HG02678 (cell line): Measurements from ENCODE around the gene ECSCR.
A peak's percentile ranks its signal among the peaks of the same experiment; 100 is the strongest.
"Not testable (repeated sequence)": the region's sequence is repeated elsewhere in the genome, so short reads cannot be mapped to it uniquely, and the experiment has no call there.

Source experiments
- ATAC-seq: cut with Tn5 transposase; IDR thresholded peaks from one replicate; pipeline ENCODE4 v1.9.1; 2021; ENCODE audit warnings: mild to moderate bottlenecking, moderate library complexity; ENCODE audit not compliant: unreplicated experiment

The ECSCR gene

DNA sequence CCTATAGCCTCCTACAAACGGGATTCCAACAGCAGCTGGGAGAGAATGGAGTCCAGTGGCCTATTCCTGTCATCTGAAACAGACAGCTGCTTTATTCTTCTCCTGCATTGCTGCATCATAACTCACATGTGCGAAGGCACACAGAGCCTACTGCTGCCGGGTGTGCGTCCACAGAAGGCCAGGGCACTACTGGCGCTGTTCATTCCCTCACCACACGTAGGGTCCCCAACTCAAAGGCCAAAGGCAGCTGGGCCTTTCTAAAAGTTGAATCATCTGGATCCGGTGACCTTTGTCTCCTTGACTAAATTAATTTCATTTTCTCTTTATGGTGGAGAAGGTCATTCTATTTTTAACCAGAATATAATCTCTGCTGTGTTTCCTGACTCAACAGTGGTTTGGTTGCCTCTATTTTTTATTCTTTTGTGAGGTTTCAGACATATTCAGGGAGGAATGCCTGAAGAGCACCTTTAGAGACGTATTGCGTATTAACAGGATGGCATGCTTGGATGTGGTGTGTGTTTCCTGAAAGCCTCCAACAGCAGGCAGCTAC lies 47.9 kb downstream of the ECSCR start:
- ATAC-seq, result no peak

DNA sequence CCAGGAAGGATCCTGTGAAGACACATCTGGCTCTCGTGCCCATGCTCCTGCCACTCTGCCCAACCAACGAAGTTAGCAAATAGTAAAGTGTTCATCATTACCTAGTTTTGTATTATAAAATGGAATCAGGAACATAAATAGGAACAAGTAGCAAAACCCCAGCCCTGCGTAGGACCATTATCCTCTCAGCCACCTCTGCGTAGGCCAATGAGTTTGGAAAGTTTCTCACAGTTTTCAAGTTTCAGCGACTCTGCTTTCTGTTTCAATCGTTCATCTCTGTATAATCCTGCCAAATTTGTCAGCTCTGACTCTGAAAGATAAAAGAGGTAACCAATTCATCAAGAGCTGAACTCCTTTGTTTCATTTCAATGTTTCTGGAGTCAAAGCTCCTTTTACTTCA lies 48.6 kb downstream of the ECSCR start:
- peak; percentile 68 for ATAC-seq

DNA sequence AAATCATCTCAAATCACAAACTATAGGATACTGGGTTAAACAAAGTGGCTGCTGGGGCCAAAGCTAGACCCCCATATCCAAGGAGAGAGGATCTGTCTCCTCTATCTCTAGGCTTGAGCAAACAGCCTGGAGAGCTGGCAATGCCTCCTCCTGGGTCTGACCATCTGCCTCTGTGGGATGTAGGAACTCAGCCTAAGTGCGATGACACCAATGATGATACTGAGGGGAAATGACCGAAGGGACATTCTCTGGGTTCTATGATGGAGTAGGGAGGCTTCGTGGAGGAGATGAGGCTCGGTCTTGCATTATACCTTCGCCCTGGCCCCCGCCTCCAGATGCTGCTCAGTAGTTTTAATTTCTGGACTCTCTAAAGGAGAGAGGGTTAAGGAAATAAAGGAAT lies 49.4 kb downstream of the ECSCR start:
- no peak for ATAC-seq

DNA sequence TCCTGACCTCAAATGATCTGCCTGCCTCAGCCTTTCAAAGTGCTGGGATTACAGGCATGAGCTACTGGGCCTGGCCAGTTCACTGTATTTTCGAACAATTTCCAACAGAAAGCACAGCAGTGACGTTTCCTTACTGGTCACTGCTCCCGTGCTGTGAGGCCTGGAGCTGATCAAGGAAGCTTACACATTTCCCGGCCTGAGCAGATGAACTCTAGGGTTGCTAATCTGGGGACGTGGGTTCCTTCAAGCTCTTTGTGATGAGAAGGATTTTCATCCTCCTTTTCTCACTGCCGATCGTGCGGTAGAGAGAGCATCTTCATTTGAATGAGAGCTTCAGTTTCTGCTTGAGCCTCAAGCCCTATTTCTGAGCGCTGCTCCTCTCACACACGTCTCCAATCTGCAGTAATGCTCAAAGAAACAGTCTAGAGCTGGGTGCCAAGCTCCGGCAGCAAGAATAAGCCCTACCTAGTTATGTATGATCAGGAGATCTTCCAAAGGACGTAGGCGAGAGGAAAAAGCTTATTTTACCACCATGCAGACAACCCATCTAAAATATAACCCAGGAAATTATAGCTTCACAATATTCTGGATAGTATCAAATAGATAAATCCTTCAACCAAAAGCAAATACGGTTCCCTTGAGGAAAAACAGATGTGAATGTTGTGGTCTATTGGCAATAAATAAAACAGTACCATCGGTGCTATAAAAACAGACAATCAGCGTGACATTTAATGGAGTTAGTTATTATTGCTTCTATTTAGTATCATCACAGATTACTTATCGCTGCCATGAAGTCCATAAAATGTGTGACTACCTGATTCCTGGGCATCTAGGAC lies 51.3 kb downstream of the ECSCR start:
- ATAC-seq, result no peak

DNA sequence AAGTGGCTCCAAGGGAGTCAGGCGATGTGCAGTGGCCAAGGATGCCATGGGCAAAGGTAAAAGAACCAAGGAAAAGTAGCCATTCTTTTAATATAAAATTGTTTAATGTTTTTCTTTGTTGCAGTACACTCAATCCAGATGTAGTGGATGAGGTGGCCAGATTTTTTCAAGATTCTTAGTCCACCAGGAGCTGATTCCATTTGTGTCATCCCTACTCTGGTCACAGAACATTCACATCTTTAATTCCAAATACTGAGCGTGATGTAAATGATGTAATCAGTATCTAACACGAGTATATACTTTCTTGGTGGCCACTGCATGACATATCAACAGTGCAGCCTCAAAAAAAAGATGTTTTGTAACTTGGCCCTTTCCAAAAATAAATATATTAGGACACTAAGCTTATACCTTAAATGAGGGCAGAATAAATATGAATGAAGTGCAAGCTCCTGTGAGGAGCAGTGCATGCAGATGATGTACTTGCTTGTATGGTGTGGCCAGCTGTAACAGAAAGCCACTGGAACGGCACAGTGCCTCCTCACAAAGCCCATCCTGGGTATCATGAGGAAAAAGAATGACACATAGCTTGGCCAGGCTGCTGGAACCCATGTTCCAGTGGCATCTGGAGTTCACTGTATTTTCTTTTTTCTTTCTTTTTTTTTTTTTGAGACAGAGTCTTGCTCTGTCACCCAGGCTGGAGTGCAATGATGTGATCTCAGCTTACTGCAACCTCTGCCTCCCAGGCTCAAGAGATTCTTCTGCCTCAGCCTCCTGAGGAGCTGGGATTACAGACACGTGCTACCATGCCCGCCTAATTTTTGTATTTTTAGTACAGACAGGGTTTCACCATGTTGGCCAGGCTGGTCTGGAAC lies 52.2 kb downstream of the ECSCR start:
- no peak for ATAC-seq

DNA sequence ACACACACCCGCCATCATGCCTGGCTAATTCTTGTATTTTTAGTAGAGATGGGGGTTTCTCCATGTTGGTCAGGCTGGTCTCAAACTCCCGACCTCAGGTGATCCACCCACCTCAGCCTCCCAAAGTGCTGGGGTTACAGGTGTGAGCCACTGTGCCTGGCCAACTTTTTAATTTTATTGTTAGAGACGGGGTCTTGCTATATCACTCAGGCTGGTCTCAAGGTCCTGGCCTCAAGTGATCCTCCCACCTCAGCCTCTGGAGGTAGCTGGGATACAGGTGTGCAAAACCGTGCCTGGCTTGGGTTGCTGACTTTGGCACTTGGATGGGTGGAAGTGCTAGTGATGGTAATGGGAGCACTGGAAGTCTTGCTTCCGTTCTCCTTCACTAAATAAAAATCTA lies 53.4 kb downstream of the ECSCR start:
- not testable (repeated sequence) for ATAC-seq

DNA sequence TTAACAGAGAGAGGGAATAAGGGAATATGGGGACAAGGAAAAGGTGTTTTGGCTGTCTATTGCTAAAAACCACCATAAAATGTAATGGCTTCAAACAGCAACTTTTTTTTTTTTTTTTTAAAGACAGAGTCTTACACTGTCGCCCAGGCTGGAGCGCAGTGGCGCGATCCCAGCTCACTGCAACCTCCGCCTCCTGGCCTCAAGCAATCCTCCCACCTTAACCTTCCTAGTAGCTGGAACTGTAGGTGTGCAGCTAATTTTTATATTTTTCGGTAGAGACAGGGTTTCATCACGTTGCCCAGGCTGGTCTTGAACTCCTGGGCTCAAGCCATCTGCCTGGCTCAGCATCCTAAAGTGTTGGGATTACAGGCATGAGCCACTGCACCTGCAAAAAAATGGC lies 54.4 kb downstream of the ECSCR start:
- ATAC-seq, result no peak

DNA sequence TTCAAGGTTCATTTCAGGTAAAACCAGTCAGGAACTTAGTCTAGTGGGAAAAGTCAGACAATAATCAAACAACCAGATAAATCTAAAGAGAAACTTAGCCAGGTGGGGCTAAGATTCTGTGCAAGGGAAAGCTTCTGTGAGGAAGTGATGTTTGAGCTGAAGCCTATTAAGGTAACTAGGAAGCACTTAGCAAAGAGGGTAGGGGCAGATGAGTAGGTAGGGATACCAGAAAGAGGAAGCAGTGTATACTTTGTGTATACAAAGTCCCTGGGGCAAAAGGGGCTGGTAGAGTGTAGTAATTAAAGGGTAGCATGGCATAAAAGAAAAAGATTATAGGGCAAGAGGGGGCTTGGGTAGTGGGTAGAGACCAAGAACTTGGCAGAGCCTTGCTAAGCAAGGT lies 55.0 kb downstream of the ECSCR start:
- no peak for ATAC-seq

DNA sequence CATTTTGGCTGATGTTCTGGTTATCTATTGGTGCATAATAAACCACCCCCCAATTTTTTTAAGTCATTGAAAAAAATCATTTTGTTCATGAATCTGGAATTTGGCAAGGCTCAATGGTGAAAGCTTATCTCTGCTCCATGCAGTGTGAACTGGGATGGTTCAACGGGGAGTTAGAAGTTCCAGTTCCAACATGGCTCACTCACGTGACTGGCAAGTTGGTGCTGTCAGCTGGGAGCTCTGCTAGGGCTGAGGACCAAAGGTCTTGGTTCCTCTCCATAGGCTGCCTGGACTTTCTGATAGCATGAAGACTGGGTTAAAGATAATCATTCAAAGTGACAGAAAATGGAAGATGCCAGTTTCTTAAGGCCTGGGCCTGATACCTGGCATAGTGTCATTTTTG lies 55.6 kb downstream of the ECSCR start:
- no peak for ATAC-seq

DNA sequence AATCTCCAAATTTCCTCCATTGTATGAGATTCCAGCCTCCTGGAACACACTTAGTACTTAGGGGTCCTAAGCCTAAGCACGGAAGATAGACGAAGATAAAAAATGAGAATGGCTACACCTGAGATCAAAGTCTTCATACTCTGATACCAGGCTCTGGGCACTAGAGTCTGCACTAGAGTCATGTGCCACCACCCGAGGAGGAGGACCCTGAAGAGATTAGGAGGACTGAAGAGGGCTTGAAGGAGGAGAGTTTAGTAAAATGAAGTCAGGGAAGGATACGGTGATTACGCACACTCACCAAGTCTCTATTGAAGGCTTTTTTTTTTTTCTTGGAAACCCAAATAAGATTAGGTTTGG lies 58.1 kb downstream of the ECSCR start:
- no peak for ATAC-seq

DNA sequence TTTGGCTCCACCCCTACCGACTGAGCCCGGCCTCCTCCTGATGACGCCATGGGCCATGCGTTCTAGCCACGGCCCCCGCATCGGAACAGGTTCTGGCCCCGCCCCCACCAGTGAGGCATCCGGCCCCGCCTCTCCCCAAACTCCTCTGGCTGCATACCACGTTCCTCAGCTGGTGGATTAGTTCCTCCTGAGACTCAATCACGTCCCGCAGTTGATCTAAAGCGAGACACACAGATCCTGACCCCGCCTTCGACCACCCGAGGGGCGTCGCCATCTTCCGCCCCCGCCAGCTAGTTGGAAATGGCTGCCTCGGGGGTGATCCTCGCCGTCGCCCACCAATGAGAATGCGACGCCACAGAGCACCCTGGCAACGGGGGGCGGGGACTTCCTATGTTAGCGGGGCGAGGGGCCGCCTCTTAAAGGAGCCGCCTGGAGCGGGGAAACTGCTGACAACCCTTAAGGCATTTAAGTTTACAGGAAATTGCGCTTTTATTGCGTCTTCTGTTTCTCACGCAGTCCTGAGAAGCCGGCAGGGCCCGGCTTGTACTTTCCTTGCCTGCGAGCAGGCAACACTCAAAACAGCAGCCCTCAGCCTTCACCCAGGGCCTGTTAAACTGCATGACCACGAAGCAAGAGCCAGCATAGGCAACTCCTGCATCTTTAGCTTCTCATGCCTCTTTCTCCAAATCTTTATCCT lies 58.6 kb downstream of the ECSCR start, which contains the start of gene SPATA24:
Gene SPATA24 (minus strand): TSS at position 303 of the 697 bp plus-strand sequence. CDS start 29 bp downstream, at position 274.
- peak; percentile 88 for ATAC-seq

DNA sequence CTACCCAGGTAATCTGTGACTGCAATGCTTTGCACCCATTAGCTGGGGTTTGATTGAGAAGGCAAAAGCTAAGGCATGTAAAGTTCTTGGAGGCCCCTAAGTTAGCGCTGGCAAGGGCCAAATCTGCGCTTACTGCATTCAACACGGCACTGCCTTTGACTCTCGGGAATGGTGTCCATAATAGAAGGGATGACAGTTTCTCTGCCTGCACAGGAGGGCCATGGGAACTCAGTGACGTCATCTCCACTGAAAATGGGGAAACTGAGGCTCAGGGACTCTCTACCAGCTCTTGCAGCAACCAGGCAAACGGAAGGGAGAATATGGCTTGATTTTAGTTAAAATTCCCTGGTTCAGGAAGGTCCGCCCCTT lies 59.1 kb downstream of the ECSCR start:
- no peak for ATAC-seq

DNA sequence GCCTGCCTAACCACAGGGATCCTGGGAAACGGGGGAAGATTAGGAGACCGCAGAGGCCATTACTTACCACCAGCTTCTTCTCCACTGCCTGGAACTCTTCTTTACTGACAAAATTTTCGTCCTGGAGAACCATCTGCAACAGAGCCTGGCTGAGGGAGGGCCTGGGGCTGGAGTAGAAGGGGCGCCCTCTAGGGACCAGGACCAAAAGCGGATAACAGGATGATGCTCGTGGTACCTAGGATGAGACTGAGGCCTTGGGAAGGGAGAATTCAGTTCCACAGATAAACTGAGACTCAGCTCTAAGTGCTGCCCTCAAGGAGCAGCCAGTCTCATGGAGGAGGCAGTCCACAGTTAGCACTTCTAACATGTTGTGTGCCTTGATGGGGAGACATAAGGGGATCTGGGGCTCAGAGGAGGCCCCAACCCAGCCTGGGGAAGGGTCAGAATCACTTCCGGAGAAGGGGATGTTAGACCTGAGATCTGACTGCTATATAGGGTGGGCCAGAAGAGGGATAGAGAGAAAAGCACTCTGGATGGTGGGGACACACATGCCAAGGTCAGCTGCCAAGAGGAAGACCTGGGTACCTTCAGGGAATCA lies 59.9 kb downstream of the ECSCR start:
- no peak for ATAC-seq

DNA sequence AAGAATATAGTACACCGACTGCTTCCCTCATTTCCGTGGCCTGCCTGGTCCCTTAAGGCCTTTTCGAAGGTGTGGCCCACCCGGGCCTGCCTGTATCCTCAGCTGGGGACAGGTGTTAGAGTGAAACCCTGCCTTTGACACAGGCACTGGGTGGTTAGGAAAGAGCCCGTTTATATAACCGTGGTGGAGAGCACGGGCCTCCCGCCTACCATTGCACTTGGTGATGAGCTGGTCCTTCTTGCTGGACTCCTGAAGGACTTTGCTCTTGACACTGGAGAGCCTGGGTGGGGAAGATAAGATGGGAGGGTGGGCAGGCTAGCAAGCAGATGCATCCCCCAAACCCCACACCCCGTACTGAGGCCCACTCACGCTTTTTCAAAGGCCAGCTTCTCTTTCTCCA lies 61.0 kb downstream of the ECSCR start:
- no peak for ATAC-seq

DNA sequence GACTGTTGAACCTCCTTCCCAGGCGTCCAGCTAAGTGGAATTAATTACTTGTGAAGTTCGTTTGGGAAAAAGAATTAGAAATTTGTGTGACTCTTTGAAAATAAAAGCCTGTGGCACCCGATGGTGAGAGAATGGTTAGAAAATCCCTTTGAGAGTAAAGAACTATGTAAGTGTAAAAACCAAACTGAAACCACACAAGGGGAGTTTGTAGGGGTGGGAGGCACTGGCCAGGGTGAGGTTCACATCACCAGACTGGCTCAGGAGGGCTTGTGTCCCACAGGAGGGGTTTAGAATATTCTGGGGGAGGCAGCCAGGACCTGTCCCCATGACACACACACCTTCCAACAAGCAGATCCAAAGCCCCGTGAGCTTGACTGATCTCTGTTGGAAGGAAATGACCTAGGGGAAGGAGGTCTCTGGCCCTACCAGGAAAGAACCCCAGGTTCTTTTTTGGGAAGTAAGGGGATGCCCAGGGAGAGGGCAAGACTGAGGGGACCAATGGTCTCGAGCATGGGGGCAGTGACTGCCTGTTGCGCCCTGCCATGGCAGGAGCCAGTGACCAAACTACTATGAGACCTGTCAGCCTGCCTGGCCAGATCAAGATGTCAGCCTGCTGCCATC lies 62.9 kb downstream of the ECSCR start:
- peak; percentile 21 for ATAC-seq
